Neuronal stem cell (in vitro differentiated cells): ENCODE data around the gene APOL2.
"Not testable (repeated sequence)": the region's sequence is repeated elsewhere in the genome, so short reads cannot be mapped to it uniquely, and the experiment has no call there.

ENCODE experiments used
- DNase-seq: peaks from one replicate; pipeline ENCODE4 v3.0.0-alpha.2; 2013; ENCODE audit warnings: low spot score
- H2AFZ ChIP-seq: one replicate; pipeline ENCODE4 v1.6.1; 2013; ENCODE audit warnings: mild to moderate bottlenecking, low read length, inconsistent platforms
- H2AK5ac ChIP-seq: 2 replicates; pipeline ENCODE4 v1.6.1; 2013; ENCODE audit warnings: low read depth, mild to moderate bottlenecking, inconsistent platforms, low read length, moderate library complexity, mixed read lengths
- H2BK120ac ChIP-seq: 2 replicates; pipeline ENCODE4 v1.6.1; 2013; ENCODE audit warnings: low read depth, mild to moderate bottlenecking, inconsistent platforms, low read length, moderate library complexity, mixed read lengths
- H2BK12ac ChIP-seq: one replicate; pipeline ENCODE4 v1.6.1; 2013; ENCODE audit warnings: low read length, inconsistent platforms
- H2BK15ac ChIP-seq: 2 replicates; pipeline ENCODE4 v1.6.1; 2013; ENCODE audit warnings: mild to moderate bottlenecking, low read length, inconsistent platforms, mixed read lengths
- H2BK5ac ChIP-seq: one replicate; pipeline ENCODE4 v1.6.1; 2013; ENCODE audit warnings: inconsistent platforms, mild to moderate bottlenecking, low read length, moderate library complexity
- H3K14ac ChIP-seq: one replicate; pipeline ENCODE4 v1.6.1; 2013; ENCODE audit warnings: low read length, inconsistent platforms
- H3K18ac ChIP-seq: 2 replicates; pipeline ENCODE4 v1.6.1; 2013; ENCODE audit warnings: low read length, inconsistent platforms
- H3K23ac ChIP-seq: 2 replicates; pipeline ENCODE4 v1.6.1; 2013; ENCODE audit warnings: low read depth, mild to moderate bottlenecking, mixed read lengths, low read length, inconsistent platforms; ENCODE audit not compliant: poor library complexity
- H3K27ac ChIP-seq: replicated peaks from 3 replicates; pipeline ENCODE4 v1.5.1; 2013; ENCODE audit warnings: low read length, inconsistent platforms
- H3K27me3 ChIP-seq, 3 experiments: 2 replicates each; pipeline ENCODE4 v1.6.1; 2013; ENCODE audit warnings: low read length in 3 of 3, mild to moderate bottlenecking in 2 of 3, inconsistent platforms in 1 of 3, low read depth in 1 of 3, mixed read lengths in 1 of 3, moderate library complexity in 1 of 3; ENCODE audit not compliant: control insufficient read depth in 3 of 3, insufficient read depth in 3 of 3
- H3K36me3 ChIP-seq, 2 donors: replicated peaks in 1 of 2; 2 replicates each; pipeline ENCODE4 v1.6.1; 2013; ENCODE audit warnings: low read length in 2 of 2; ENCODE audit not compliant: control insufficient read depth in 2 of 2, insufficient read depth in 2 of 2
- H3K4ac ChIP-seq: 2 replicates; pipeline ENCODE4 v1.6.1; 2013; ENCODE audit warnings: inconsistent platforms, mild to moderate bottlenecking, low read length, moderate library complexity
- H3K4me1 ChIP-seq, 2 donors: 1 replicate in 1 of 2; 2 replicates in 1 of 2; pipeline ENCODE4 v1.6.1; 2013; ENCODE audit warnings: low read length in 2 of 2, low read depth in 1 of 2; ENCODE audit not compliant: control insufficient read depth in 2 of 2, insufficient read depth in 1 of 2
- H3K4me2 ChIP-seq: one replicate; pipeline ENCODE4 v1.6.1; 2013; ENCODE audit warnings: mild to moderate bottlenecking, low read length, inconsistent platforms; ENCODE audit not compliant: insufficient read depth, poor library complexity, severe bottlenecking
- H3K4me3 ChIP-seq, 2 donors: 2 replicates each; pipeline ENCODE4 v1.5.1; 2013; ENCODE audit warnings: low read length in 2 of 2, mild to moderate bottlenecking in 2 of 2, inconsistent platforms in 1 of 2, moderate library complexity in 1 of 2
- H3K79me1 ChIP-seq: one replicate; pipeline ENCODE4 v1.6.1; 2013; ENCODE audit warnings: low read depth, mild to moderate bottlenecking, inconsistent platforms, low read length, moderate library complexity
- H3K9ac ChIP-seq: one replicate; pipeline ENCODE4 v1.6.1; 2013; ENCODE audit warnings: mild to moderate bottlenecking, low read depth, low read length, inconsistent platforms; ENCODE audit not compliant: poor library complexity
- H3K9me3 ChIP-seq, 2 donors: replicated peaks in 1 of 2; 2 replicates each; pipeline versions ENCODE3 to v1.6.1; 2013; ENCODE audit warnings: low read length in 2 of 2, mild to moderate bottlenecking in 2 of 2, inconsistent platforms in 1 of 2, low read depth in 1 of 2, mixed read lengths in 1 of 2, moderate library complexity in 1 of 2; ENCODE audit not compliant: control insufficient read depth in 2 of 2, insufficient read depth in 1 of 2
- H4K8ac ChIP-seq: one replicate; pipeline ENCODE4 v1.6.1; 2013; ENCODE audit warnings: low read depth, mild to moderate bottlenecking, inconsistent platforms, low read length, moderate library complexity
- H4K91ac ChIP-seq: one replicate; pipeline ENCODE4 v1.6.1; 2013; ENCODE audit warnings: low read length, low read depth, mild to moderate bottlenecking, inconsistent platforms; ENCODE audit not compliant: poor library complexity
- WGBS, 2 donors: extraction: QIAGEN DNeasy Blood & Tissue Kit; methylation state at CpG; one replicate each; pipeline ENCODE4 v1.1.7; 2013; ENCODE audit warnings: missing lambda C conversion rate in 2 of 2, mixed read lengths in 1 of 2; ENCODE audit not compliant: insufficient read length in 2 of 2, insufficient replicate concordance in 1 of 2; ENCODE audit errors: extremely low coverage in 2 of 2; 5-methylcytosine and 5-hydroxymethylcytosine counted together

APOL2 gene

DNA sequence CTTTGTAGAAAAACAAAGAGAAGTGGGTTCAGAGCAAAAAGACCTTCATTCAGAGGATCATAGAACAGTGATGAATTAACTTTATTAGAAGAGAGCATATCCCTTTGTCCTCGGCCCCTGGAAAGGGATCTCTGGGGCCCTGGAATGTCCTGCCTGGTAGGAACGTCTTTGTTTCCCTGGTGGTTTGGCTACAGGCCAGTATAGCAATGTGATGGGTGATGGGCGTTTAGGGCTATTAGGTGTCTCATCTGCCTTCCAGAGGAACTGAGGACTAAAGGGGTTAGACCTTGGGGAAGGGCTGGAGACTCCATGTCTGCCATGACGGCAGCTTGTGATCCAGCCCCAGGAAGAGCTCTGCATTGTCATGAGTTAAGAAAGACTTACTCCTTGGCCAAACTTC lies 46.8 kb downstream of the APOL2 start:
- no CpG with 5 or more reads among the region's 4 CpGs for WGBS, 2 donors

GRCh38 chr22:36191106-36191836 lies 48.1 kb downstream of the APOL2 start:
- DNase-seq = no peak
- Histone ChIP-seq H2BK15ac (peak overlapping the region; percentile 81), H2BK5ac (no peak overlapping the region), H3K18ac (no peak overlapping the region), H3K4me1 (peaks cover 0 to 6% of the 10 kb centered on the region in 2 donors), H3K9ac (peak overlapping the region; percentile 67), H3K23ac (no peak overlapping the region), H3K79me1 (no peaks in the 10 kb centered on the region), H3K4me2 (no peak overlapping the region), H3K4me3 (no peak overlapping the region), H2BK120ac (no peak overlapping the region), H3K14ac (peak overlapping the region; percentile 64), H2AFZ (no peak overlapping the region), H4K91ac (no peak overlapping the region), H3K27me3 (no peaks in the 10 kb centered on the region), H3K9me3 (no peaks in the 10 kb centered on the region), H2AK5ac (no peak overlapping the region), H3K4ac (no peak overlapping the region), H3K27ac (no peak overlapping the region), H3K36me3 (no peaks in the 10 kb centered on the region), H4K8ac (no peak overlapping the region), H2BK12ac (peak overlapping the region; percentile 87)
- WGBS, 2 donors = no CpG with 5 or more reads among the region's 17 CpGs

More for the DNA sequence above, 46.8 kb downstream of the APOL2 start:
- Histone ChIP-seq H3K9ac (no peak overlapping the region), H2BK120ac (no peak overlapping the region), H3K79me1 (no peaks in the 10 kb centered on the region), H2BK12ac (no peak overlapping the region), H4K8ac (no peak overlapping the region), H3K23ac (no peak overlapping the region), H2AFZ (no peak overlapping the region), H3K4me2 (no peak overlapping the region), H3K14ac (no peak overlapping the region), H3K27me3 (no peaks in the 10 kb centered on the region), H2BK15ac (no peak overlapping the region), H3K18ac (no peak overlapping the region), H3K4me3 (peak overlapping the region in 1 of 2 donors; percentile 26), H3K9me3 (no peaks in the 10 kb centered on the region), H2AK5ac (no peak overlapping the region), H4K91ac (no peak overlapping the region), H2BK5ac (no peak overlapping the region), H3K4me1 (peaks cover 4 to 16% of the 10 kb centered on the region in 2 donors), H3K4ac (no peak overlapping the region), H3K36me3 (no peaks in the 10 kb centered on the region), H3K27ac (no peak overlapping the region)
- no peak for DNase-seq

GRCh38 chr22:36187862-36188261 lies 51.5 kb downstream of the APOL2 start:
- H2BK120ac ChIP-seq, H3K9me3 ChIP-seq, H2BK15ac ChIP-seq, H3K9ac ChIP-seq, H4K91ac ChIP-seq, H3K14ac ChIP-seq, H2AFZ ChIP-seq, H3K27me3 ChIP-seq, H4K8ac ChIP-seq, H2BK12ac ChIP-seq, H3K23ac ChIP-seq, H3K27ac ChIP-seq, H3K4me1 ChIP-seq, H3K36me3 ChIP-seq, H2AK5ac ChIP-seq, H3K4me2 ChIP-seq, H3K18ac ChIP-seq, H2BK5ac ChIP-seq, H3K79me1 ChIP-seq, H3K4ac ChIP-seq, DNase-seq, H3K4me3 ChIP-seq: not testable (repeated sequence)
- WGBS, 2 donors = no CpG with 5 or more reads among the region's 6 CpGs

- H3K4ac ChIP-seq = no peak overlapping the region
- no peak for DNase-seq
- H3K9ac ChIP-seq = no peak overlapping the region
- no peak overlapping the region for H4K8ac ChIP-seq
- WGBS, 2 donors = no CpG with 5 or more reads among the region's 14 CpGs
- H3K18ac ChIP-seq = no peak overlapping the region
- no peak overlapping the region for H2BK120ac ChIP-seq
- no peaks in the 10 kb centered on the region for H3K36me3 ChIP-seq
- H3K9me3 ChIP-seq = no peaks in the 10 kb centered on the region
- no peak overlapping the region for H2BK12ac ChIP-seq
- no peak overlapping the region for H3K14ac ChIP-seq
- H3K27ac ChIP-seq = no peak overlapping the region
- no peaks in the 10 kb centered on the region for H3K79me1 ChIP-seq
- no peak overlapping the region for H4K91ac ChIP-seq
- no peak overlapping the region for H2AK5ac ChIP-seq
- H3K4me2 ChIP-seq = no peak overlapping the region
- H2BK5ac ChIP-seq = no peak overlapping the region
- H3K27me3 ChIP-seq = peaks cover 0 to 8% (median 0%) of the 10 kb centered on the region in 3 experiments
- H2BK15ac ChIP-seq = no peak overlapping the region
- H3K4me3 ChIP-seq = no peak overlapping the region
- H2AFZ ChIP-seq = no peak overlapping the region
- peaks cover 0 to 1% of the 10 kb centered on the region in 2 donors for H3K4me1 ChIP-seq
- no peak overlapping the region for H3K23ac ChIP-seq
Measured at GRCh38 chr22:36185828-36186624, 53.3 kb downstream of the APOL2 start.
